B cell (primary cell): ENCODE measurements around the gene METTL26. TPM values are rescaled to one million over a fixed set of nuclear protein-coding genes. Genes with fewer than 3 reads are reported as not detected.

Experiments used
- ATAC-seq: fragments of 200-7000 bp; cut with Tn5 transposase; one replicate; pipeline ENCODE4 v1.10.0; 2021; ENCODE audit warnings: low read depth, mild to moderate bottlenecking, moderate number of reproducible peaks, moderate library complexity
- CTCF ChIA-PET: fragments of 350-600 bp; sonication (Branson Sonifier 250); formaldehyde crosslinking; loops from one replicate; lab custom pipeline; 2021; ENCODE audit warnings: antibody characterized with exemption, inconsistent platforms; lab: Charles Lee
- POLR2A ChIA-PET: fragments of 350-600 bp; sonication (Branson Sonifier 250); formaldehyde crosslinking; loops from one replicate; lab custom pipeline; 2021; ENCODE audit warnings: antibody characterized with exemption; lab: Charles Lee
- DNase-seq: peaks from one replicate; pipeline ENCODE4 v3.0.0; 2013
- H2AFZ ChIP-seq: 2 replicates; pipeline ENCODE4 v1.6.1; 2012; ENCODE audit warnings: mild to moderate bottlenecking, low read depth, low read length; ENCODE audit not compliant: insufficient read depth, poor library complexity, severe bottlenecking
- H3K27ac ChIP-seq, 2 donors: 1 replicate in 1 of 2; 2 replicates in 1 of 2; pipeline ENCODE4 v1.5.1; 2012 to 2013; ENCODE audit warnings: low read length in 2 of 2, mild to moderate bottlenecking in 2 of 2, moderate library complexity in 1 of 2
- H3K27me3 ChIP-seq, 4 experiments: fragments of 200-600 bp in 1 of 4; sonication (generic) in 1 of 4; replicated peaks in 1 of 4; 1 replicate in 2 of 4; 2 replicates in 2 of 4; pipeline versions ENCODE4 v1.6.1 to v1.7.0; 2013 to 2016; ENCODE audit warnings: low read length in 3 of 4, mild to moderate bottlenecking in 2 of 4, mixed read lengths in 1 of 4, moderate library complexity in 1 of 4; ENCODE audit not compliant: insufficient read depth in 4 of 4, control insufficient read depth in 3 of 4; ENCODE audit errors: control extremely low read depth in 1 of 4
- H3K36me3 ChIP-seq, 2 experiments: replicated peaks in 1 of 2; 1 replicate in 1 of 2; 2 replicates in 1 of 2; pipeline versions ENCODE4 v1.6.1 to v1.7.1; 2013; ENCODE audit warnings: low read length in 1 of 2; ENCODE audit not compliant: insufficient read depth in 2 of 2, control insufficient read depth in 1 of 2; ENCODE audit errors: control extremely low read depth in 1 of 2, extremely low read depth in 1 of 2
- H3K4me1 ChIP-seq, 2 donors: fragments of 200-600 bp in 1 of 2; sonication (generic) in 1 of 2; 1 replicate in 1 of 2; 2 replicates in 1 of 2; pipeline versions ENCODE4 v1.5.1 to v1.6.1; 2013 to 2017; ENCODE audit warnings: low read length in 2 of 2; ENCODE audit not compliant: control insufficient read depth in 2 of 2, insufficient read depth in 2 of 2
- H3K4me2 ChIP-seq: replicated peaks from 2 replicates; pipeline ENCODE3; 2012; ENCODE audit warnings: mild to moderate bottlenecking, low read depth, low read length; ENCODE audit not compliant: poor library complexity, severe bottlenecking
- H3K4me3 ChIP-seq, 5 experiments: fragments of 200-600 bp in 1 of 5; sonication (generic) in 1 of 5; 1 replicate in 3 of 5; 2 replicates in 2 of 5; pipeline versions ENCODE4 v1.5.1 to v1.7.0; 2011 to 2016; ENCODE audit warnings: low read length in 4 of 5, mild to moderate bottlenecking in 4 of 5, low read depth in 2 of 5, control low read depth in 1 of 5, moderate library complexity in 1 of 5; ENCODE audit not compliant: insufficient read depth in 1 of 5; ENCODE audit errors: control extremely low read depth in 1 of 5, extremely low read depth in 1 of 5
- H3K79me2 ChIP-seq: fragments of 200-600 bp; sonication (generic); one replicate; pipeline ENCODE4 v1.6.0; 2016; ENCODE audit warnings: low read length; ENCODE audit not compliant: control insufficient read depth, insufficient read depth
- H3K9ac ChIP-seq: fragments of 200-600 bp; sonication (generic); 2 replicates; pipeline ENCODE4 v1.6.1; 2017; ENCODE audit warnings: mild to moderate bottlenecking, low read length, moderate library complexity
- H3K9me3 ChIP-seq, 3 donors: one replicate each; pipeline versions ENCODE4 v1.6.1 to v1.7.1; 2013; ENCODE audit warnings: low read length in 2 of 3; ENCODE audit not compliant: control insufficient read depth in 2 of 3, insufficient read depth in 1 of 3; ENCODE audit errors: control extremely low read depth in 1 of 3
- H4K20me1 ChIP-seq: 2 replicates; pipeline ENCODE4 v1.6.0; 2012; ENCODE audit warnings: mild to moderate bottlenecking, low read length; ENCODE audit not compliant: insufficient read depth, control insufficient read depth, poor library complexity, severe bottlenecking
- H3K27ac Mint-ChIP-seq: one replicate; pipeline ENCODE4 v1.8.0; 2021; ENCODE audit warnings: mixed read lengths
- H3K27me3 Mint-ChIP-seq: one replicate; pipeline ENCODE4 v1.8.0; 2021; ENCODE audit warnings: mixed read lengths
- H3K4me1 Mint-ChIP-seq: one replicate; pipeline ENCODE4 v1.8.0; 2021; ENCODE audit warnings: mixed read lengths
- H3K4me3 Mint-ChIP-seq: one replicate; pipeline ENCODE4 v1.8.0; 2021; ENCODE audit warnings: mixed read lengths
- H3K9me3 Mint-ChIP-seq: one replicate; pipeline ENCODE4 v1.8.0; 2022; ENCODE audit warnings: mixed read lengths; ENCODE audit not compliant: insufficient read depth
- CTCF ChIP-seq: fragments of 200-600 bp; IDR thresholded peaks from one replicate; pipeline ENCODE4 v1.8.0; 2022; ENCODE audit warnings: antibody characterized with exemption, mild to moderate bottlenecking
- EZH2 ChIP-seq: IDR thresholded peaks from 2 replicates; pipeline ENCODE4 v1.6.1; 2012; ENCODE audit warnings: borderline replicate concordance, low read depth, mild to moderate bottlenecking, moderate library complexity, low read length; ENCODE audit not compliant: insufficient read depth, poor library complexity, severe bottlenecking
- WGBS: methylation state at CpG from one replicate; pipeline ENCODE4 v1.1.5; 2013; ENCODE audit warnings: missing lambda C conversion rate; ENCODE audit not compliant: insufficient coverage; 5-methylcytosine and 5-hydroxymethylcytosine counted together
- intact Hi-C: fragments of 100-400 bp; cut with micrococcal nuclease; formaldehyde crosslinking; loops from one replicate; pipeline ENCODE4 v1.10.0; 2022
- polyA plus RNA-seq: library from polyadenylated mRNA; depleted of rRNA; stranded (reverse); fragments of >200 nt; gene quantifications from 2 replicates; pipeline ENCODE4 v1.2.3, GENCODE V29; 2012
- total RNA-seq, 2 donors: library from RNA; stranded (reverse); fragments of 120-200 nt in 1 of 2; gene quantifications; 1 replicate in 1 of 2; 2 replicates in 1 of 2; pipeline versions ENCODE4 v1.2.3 to v1.2.4, GENCODE V29; 2013 to 2022

Gene METTL26
- total and polyA plus RNA-seq, 2 donors (not counting 1 experiment from before 2014, with no cell fraction given) = 56.6 to 140 TPM

GRCh38 chr16:586047-586644 is 50.0 kb downstream of the METTL26 start:
- Histone ChIP-seq H4K20me1 (peaks cover 24% of the 10 kb centered on the region), H3K4me3 (no peak overlapping the region), H3K4me2 (no peak overlapping the region), H3K27ac (no peak overlapping the region), H3K4me1 (peaks cover 14 to 23% of the 10 kb centered on the region in 2 donors), H3K9me3 (no peaks in the 10 kb centered on the region), H3K27me3 (peaks cover 0 to 2% (median 0%) of the 10 kb centered on the region in 4 experiments), H3K9ac (no peak overlapping the region), H3K36me3 (no peaks in the 10 kb centered on the region), H2AFZ (no peak overlapping the region), H3K79me2 (peaks cover 22% of the 10 kb centered on the region)
- CTCF ChIA-PET = no interaction called here
- DNase-seq = no peak
- POLR2A ChIA-PET = interaction anchor here (0.7 kb wide), 1 partner anchor 59 kb away, joined by 3 read pairs; no protein-coding TSS in a partner anchor
- Mint-ChIP-seq H3K9me3 (no peaks in the 10 kb centered on the region), H3K27me3 (no peaks in the 10 kb centered on the region), H3K27ac (no peak overlapping the region), H3K4me3 (no peak overlapping the region), H3K4me1 (peaks cover 26% of the 10 kb centered on the region)
- TF ChIP-seq CTCF = no peak
- TF ChIP-seq EZH2 = no peak
- intact Hi-C loops = loop anchor here (5.0 kb wide), 1 partner anchor 184 kb away; the partner anchor contains the start of gene DECR2
- WGBS = 74% methylated on average over 16 of the region's 16 CpGs
- no peak for ATAC-seq

- no peak overlapping the region for H3K27ac ChIP-seq
- 39% methylated on average over 10 of the region's 10 CpGs for WGBS
- H3K27me3 ChIP-seq = peaks cover 0 to 2% (median 0%) of the 10 kb centered on the region in 4 experiments
- no peak for ATAC-seq
- no peaks in the 10 kb centered on the region for H3K9me3 ChIP-seq
- no peak overlapping the region for H3K4me3 ChIP-seq
- intact Hi-C loops = loop anchor here (5.0 kb wide), 1 partner anchor 183 kb away; the partner anchor contains the start of gene DECR2
- peaks cover 16% of the 10 kb centered on the region for H4K20me1 ChIP-seq
- H3K79me2 ChIP-seq = peaks cover 14% of the 10 kb centered on the region
- no peak overlapping the region for H3K4me3 Mint-ChIP-seq
- peaks cover 7 to 16% of the 10 kb centered on the region in 2 donors for H3K4me1 ChIP-seq
- no peak overlapping the region for H3K4me2 ChIP-seq
- H3K27ac Mint-ChIP-seq = no peak overlapping the region
- H3K4me1 Mint-ChIP-seq = peaks cover 19% of the 10 kb centered on the region
- no peaks in the 10 kb centered on the region for H3K36me3 ChIP-seq
- no peak overlapping the region for H3K9ac ChIP-seq
- no peak for DNase-seq
- ChIA-PET POLR2A (no interaction called here), CTCF (no interaction called here)
- no peaks in the 10 kb centered on the region for H3K9me3 Mint-ChIP-seq
- no peak overlapping the region for H2AFZ ChIP-seq
- TF ChIP-seq EZH2 (no peak), CTCF (no peak)
- no peaks in the 10 kb centered on the region for H3K27me3 Mint-ChIP-seq
Measured at GRCh38 chr16:585351-585750, 50.8 kb downstream of the METTL26 start.
